ENCODE data around the gene VPREB3.

GRCh38 chr22:23737696-23738095 lies 16.5 kb downstream of the VPREB3 start:
- TF ChIP-seq CTCF (conservative IDR thresholded peaks at IDR 0.05 in 1 of 2, IDR thresholded peaks at IDR 0.05 in 1 of 2; ENCODE audit: low read depth in 1 of 2, low read length in 2 of 2) (no peak), EZH2 (IDR thresholded peaks at IDR 0.05; ENCODE audit: low read length, missing control alignments) (no peak)
